GM21825 (cell line): ENCODE measurements around the gene NUP205.

Experiments used
- ATAC-seq: cut with Tn5 transposase; IDR thresholded peaks from one replicate; pipeline ENCODE4 v1.9.1; 2021; ENCODE audit warnings: mild to moderate bottlenecking, moderate library complexity; ENCODE audit not compliant: unreplicated experiment

The NUP205 gene

GRCh38 chr7:135557455-135558336 is at the start of gene NUP205:
TSS of gene NUP205 (plus strand) at chr7:135557917. CDS start at chr7:135557945, 28 bp downstream.
- ATAC-seq, result peak; percentile 77

GRCh38 chr7:135508883-135509588 is 48.7 kb upstream of the NUP205 start:
- ATAC-seq, result peak; percentile 27

- no peak for ATAC-seq
Observed at GRCh38 chr7:135509589-135509838, 48.2 kb upstream of the NUP205 start.

GRCh38 chr7:135509839-135510591 is 47.7 kb upstream of the NUP205 start, which contains the start of gene CNOT4:
TSS of gene CNOT4 (minus strand) at chr7:135510102. CDS start at chr7:135438331, 71,771 bp downstream.
- ATAC-seq, result peak; percentile 94

GRCh38 chr7:135510592-135511183 is 47.0 kb upstream of the NUP205 start:
- no peak for ATAC-seq

GRCh38 chr7:135512135-135512887 is 45.4 kb upstream of the NUP205 start:
- ATAC-seq, result peak; percentile 34

- no peak for ATAC-seq
Observed at GRCh38 chr7:135514856-135515255, 42.9 kb upstream of the NUP205 start.

- ATAC-seq, result no peak
Observed at GRCh38 chr7:135517060-135517459, 40.7 kb upstream of the NUP205 start.

- ATAC-seq, result no peak
Observed at GRCh38 chr7:135518748-135519147, 39.0 kb upstream of the NUP205 start.

GRCh38 chr7:135519233-135519688 is 38.5 kb upstream of the NUP205 start:
- ATAC-seq, result no peak

GRCh38 chr7:135519871-135520270 is 37.8 kb upstream of the NUP205 start:
- no peak for ATAC-seq

- no peak for ATAC-seq
Observed at GRCh38 chr7:135522509-135522908, 35.2 kb upstream of the NUP205 start.

GRCh38 chr7:135523146-135523545 is 34.6 kb upstream of the NUP205 start:
- no peak for ATAC-seq

- no peak for ATAC-seq
Observed at GRCh38 chr7:135525426-135525825, 32.3 kb upstream of the NUP205 start.

- no peak for ATAC-seq
Observed at GRCh38 chr7:135527025-135527424, 30.7 kb upstream of the NUP205 start.

- no peak for ATAC-seq
Observed at GRCh38 chr7:135536150-135536549, 21.6 kb upstream of the NUP205 start.

- no peak for ATAC-seq
Observed at GRCh38 chr7:135537453-135537852, 20.3 kb upstream of the NUP205 start.

- no peak for ATAC-seq
Observed at GRCh38 chr7:135537905-135538304, 19.8 kb upstream of the NUP205 start.

- ATAC-seq, result no peak
Observed at GRCh38 chr7:135538376-135538775, 19.3 kb upstream of the NUP205 start.

- no peak for ATAC-seq
Observed at GRCh38 chr7:135539629-135540028, 18.1 kb upstream of the NUP205 start.
